Measurements from ENCODE around the gene HDLBP.

HDLBP gene

GRCh38 chr2:241254904-241255351 is 60.5 kb downstream of the HDLBP start:
- no peak for DNase-seq (ENCODE audit: low spot score)

- no peak for DNase-seq (ENCODE audit: low spot score)
These were observed 62.5 kb downstream of the HDLBP start for GRCh38 chr2:241252778-241253475.

GRCh38 chr2:241249654-241250053 is 65.8 kb downstream of the HDLBP start:
- DNase-seq (ENCODE audit: low spot score): no peak

- DNase-seq (ENCODE audit: low spot score): no peak
These were observed 66.6 kb downstream of the HDLBP start for GRCh38 chr2:241248897-241249296.

- no peak for DNase-seq (ENCODE audit: low spot score)
These were observed 67.2 kb downstream of the HDLBP start for GRCh38 chr2:241248289-241248688.

GRCh38 chr2:241244368-241244767 is 71.1 kb downstream of the HDLBP start:
- DNase-seq (ENCODE audit: low spot score): no peak

- DNase-seq (ENCODE audit: low spot score): no peak
These were observed 73.2 kb downstream of the HDLBP start for GRCh38 chr2:241242306-241242705.

GRCh38 chr2:241241669-241242068 is 73.8 kb downstream of the HDLBP start:
- no peak for DNase-seq (ENCODE audit: low spot score)

- no peak for DNase-seq (ENCODE audit: low spot score)
These were observed 75.0 kb downstream of the HDLBP start for GRCh38 chr2:241240320-241241004.

GRCh38 chr2:241239552-241240202 is 75.8 kb downstream of the HDLBP start:
- no peak for DNase-seq (ENCODE audit: low spot score)

GRCh38 chr2:241238693-241239198 is 76.7 kb downstream of the HDLBP start:
- DNase-seq (ENCODE audit: low spot score): no peak

- DNase-seq (ENCODE audit: low spot score): no peak
These were observed 77.5 kb downstream of the HDLBP start for GRCh38 chr2:241237949-241238371.

GRCh38 chr2:241237047-241237446 is 78.4 kb downstream of the HDLBP start:
- DNase-seq (ENCODE audit: low spot score): no peak

GRCh38 chr2:241235859-241236593 is 79.4 kb downstream of the HDLBP start:
- DNase-seq (ENCODE audit: low spot score): no peak

GRCh38 chr2:241234962-241235740 is 80.3 kb downstream of the HDLBP start:
- DNase-seq (ENCODE audit: low spot score): no peak

- no peak for DNase-seq (ENCODE audit: low spot score)
These were observed 81.2 kb downstream of the HDLBP start for GRCh38 chr2:241234066-241234790.

- no peak for DNase-seq (ENCODE audit: low spot score)
These were observed 82.5 kb downstream of the HDLBP start for GRCh38 chr2:241232736-241233575.

GRCh38 chr2:241230435-241230834 is 85.0 kb downstream of the HDLBP start:
- DNase-seq (ENCODE audit: low spot score): no peak

- DNase-seq (ENCODE audit: low spot score): no peak
These were observed 85.7 kb downstream of the HDLBP start for GRCh38 chr2:241229563-241230401.
